HG02759 (cell line): ENCODE measurements around the gene KCNA10.

Experiments
- ATAC-seq: cut with Tn5 transposase; IDR thresholded peaks from one replicate; pipeline ENCODE4 v1.9.1; 2021; ENCODE audit warnings: mild to moderate bottlenecking, moderate library complexity; ENCODE audit not compliant: unreplicated experiment

KCNA10 gene

GRCh38 chr1:110478886-110479285 lies 40.1 kb downstream of the KCNA10 start:
- ATAC-seq: no peak

DNA sequence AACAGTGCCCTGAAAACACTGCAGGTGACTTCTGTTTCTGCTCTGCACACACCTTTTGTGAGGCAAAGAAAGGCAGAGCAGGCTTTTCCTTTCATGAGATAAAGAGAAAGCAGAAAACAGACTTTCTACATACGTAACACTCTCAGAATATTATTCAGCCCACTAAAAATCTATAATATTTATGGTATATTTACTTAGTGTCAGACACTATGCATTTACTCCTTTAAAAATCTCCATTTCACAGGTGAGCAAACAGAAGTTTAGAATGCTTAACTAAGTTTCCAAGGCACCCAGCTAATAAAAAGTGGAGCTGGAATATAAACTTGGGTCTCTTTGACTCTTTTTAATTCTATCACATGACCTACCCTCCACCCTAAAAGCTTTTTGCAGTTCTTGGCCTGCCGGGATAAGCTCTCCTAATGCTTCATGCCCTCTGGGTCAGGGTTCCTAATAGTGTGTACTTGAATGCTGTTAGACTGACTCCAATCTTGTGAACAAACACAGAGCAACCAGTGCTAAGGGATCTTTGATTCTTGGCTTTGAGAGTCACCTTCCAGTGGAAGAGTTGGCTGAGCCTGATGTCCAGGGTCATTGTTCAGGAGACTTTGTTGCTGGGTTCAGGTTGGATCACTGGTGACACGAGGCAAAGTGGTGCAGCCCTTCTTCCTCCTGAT lies 40.9 kb downstream of the KCNA10 start:
- ATAC-seq: no peak

- ATAC-seq: no peak
Measured at GRCh38 chr1:110477445-110477957, 41.5 kb downstream of the KCNA10 start.

DNA sequence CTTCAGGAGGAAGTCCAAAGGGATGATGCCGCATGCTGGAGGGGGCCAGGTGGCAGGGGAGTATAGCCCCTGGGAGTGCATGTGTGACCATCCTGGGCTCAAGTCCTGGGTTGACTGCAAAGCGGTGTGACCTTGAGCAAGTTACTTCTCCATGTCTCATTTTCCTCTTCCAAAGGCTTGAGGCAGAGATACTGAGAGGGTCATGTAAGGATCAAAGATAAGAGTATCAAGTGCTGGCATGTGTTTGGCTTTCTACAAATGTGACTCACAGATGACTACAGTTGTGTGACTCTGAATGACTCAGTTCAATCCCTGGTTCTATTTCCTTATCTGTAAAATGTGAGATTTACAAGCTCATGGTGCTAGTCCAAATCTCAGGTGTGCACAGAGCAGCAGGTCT lies 41.9 kb downstream of the KCNA10 start:
- no peak for ATAC-seq

- ATAC-seq: no peak
Measured at GRCh38 chr1:110476028-110476765, 42.8 kb downstream of the KCNA10 start.

DNA sequence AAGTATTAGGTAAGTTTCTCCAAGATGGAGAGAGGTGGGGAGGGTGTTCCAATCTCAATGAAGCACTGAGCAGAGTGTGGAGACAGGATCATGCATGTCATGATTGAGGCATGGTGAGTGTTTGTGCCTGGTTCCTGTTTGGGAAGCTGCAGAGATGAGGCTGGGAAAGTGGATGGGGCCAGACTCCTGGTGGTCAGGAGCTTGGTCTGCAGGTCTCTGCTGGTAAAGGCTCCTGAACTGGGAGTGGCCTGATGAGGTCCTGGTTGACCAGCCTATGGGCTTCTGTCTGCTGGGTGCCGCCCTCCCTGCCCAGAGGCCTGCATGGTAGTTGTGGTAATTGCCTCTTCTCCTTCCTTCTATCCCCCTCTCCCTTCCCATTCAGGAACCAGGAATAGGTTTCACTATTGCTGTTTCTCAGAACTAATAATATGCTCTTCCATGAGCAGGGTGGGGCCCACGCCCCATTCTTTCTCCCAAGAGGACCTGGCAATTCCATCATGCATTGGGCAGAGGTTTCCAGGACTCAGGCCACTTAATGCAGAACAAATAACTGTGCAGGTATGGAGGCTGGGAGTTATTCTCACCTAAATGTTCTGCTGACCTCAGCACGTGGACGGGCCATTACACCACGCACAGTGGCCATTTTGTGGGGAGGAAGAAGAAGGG lies 43.5 kb downstream of the KCNA10 start:
- no peak for ATAC-seq

DNA sequence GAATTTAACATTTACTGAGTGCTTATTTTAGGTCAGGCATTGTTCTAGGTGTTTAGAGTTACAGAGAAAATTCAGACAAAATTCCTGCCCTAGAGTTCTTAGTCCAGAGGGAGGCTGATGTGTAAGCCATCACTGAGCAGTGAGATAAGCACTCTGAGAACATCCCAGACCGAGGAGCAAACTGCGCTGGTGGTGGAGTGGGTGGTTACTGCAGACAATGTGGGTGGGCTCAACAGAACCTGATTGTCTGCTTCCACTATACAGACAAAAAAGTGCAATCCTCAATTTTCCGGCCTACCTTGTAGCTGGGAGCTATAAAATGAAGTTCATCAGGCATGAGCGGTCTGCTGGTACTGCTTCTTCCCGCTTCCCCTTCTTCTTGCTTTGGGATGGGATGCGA lies 44.5 kb downstream of the KCNA10 start:
- no peak for ATAC-seq

DNA sequence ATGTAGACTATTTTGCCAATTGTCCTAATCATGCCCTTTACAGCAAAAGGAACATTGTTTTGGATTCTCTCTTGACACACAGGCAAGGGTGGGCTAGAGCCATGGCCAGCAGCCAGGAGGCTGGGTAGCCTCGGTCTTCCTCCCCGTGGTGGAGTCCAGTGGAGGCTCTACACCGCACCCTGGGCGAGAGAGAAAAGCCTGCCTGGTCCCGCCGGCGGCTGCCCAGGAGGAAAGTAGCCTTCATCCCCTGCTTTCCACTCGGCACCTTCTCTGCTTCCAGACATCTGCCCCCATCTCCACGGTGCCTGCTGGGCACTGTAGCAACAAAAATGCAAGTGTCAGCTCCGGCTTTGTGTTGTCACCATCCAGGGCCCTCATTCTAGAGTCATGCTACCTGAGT lies 46.4 kb downstream of the KCNA10 start:
- no peak for ATAC-seq

DNA sequence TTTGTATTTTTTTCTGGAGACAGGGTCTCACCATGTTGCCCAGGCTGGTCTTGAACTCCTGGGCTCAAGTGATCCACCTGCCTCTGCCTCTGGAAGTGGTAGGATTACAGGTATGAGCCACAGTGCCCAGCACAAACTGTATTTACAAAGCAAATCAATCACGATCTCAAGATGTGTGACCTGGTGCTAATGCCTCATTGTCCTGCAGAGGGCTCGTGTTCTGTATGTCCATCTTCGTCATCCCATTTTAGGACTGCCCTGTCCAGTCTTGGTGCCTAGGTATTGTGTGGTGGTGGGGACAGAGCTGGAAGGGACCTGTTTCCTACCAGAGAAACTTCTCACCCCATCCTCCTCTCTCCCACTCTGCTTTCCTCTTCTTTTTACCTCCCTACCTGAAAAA lies 47.8 kb downstream of the KCNA10 start:
- no peak for ATAC-seq
